GM21786 (cell line): ENCODE results near the gene BRD9.
A peak's percentile ranks its signal among the peaks of the same experiment; 100 is the strongest.
"Not testable (repeated sequence)": the region's sequence is repeated elsewhere in the genome, so short reads cannot be mapped to it uniquely, and the experiment has no call there.

ENCODE experiments used
- ATAC-seq: cut with Tn5 transposase; IDR thresholded peaks from one replicate; pipeline ENCODE4 v1.9.1; 2021; ENCODE audit not compliant: unreplicated experiment

BRD9 gene

DNA sequence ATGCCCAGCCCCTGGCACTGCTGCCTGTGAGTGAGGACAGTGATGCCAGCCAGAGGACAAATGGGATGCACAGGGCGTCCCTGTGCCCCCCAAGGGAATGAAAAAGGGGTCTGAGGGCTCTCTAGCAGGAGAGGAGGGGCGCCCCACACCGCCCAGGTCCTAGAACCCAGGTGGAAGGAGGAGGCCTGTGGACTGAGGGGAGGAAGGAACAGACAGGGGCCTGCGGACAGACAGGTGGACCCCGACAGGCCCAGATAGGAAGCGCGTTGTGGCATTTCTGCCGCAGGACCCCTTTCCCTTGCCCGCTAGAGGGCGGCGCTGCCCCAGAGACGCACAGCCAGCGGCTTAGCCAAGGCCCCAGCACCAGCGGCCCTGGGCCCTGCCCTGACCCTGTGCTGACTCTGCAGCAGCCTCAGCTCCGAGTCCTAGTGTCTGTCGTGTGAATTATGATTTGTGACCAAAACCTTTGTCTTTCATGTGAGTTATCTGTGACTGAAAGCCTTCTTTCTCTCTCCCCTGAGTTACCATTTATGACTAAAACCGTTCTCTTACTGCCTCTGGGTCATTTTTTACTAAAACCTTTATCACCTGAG lies 30.8 kb upstream of the BRD9 start:
- ATAC-seq: peak; percentile 72

DNA sequence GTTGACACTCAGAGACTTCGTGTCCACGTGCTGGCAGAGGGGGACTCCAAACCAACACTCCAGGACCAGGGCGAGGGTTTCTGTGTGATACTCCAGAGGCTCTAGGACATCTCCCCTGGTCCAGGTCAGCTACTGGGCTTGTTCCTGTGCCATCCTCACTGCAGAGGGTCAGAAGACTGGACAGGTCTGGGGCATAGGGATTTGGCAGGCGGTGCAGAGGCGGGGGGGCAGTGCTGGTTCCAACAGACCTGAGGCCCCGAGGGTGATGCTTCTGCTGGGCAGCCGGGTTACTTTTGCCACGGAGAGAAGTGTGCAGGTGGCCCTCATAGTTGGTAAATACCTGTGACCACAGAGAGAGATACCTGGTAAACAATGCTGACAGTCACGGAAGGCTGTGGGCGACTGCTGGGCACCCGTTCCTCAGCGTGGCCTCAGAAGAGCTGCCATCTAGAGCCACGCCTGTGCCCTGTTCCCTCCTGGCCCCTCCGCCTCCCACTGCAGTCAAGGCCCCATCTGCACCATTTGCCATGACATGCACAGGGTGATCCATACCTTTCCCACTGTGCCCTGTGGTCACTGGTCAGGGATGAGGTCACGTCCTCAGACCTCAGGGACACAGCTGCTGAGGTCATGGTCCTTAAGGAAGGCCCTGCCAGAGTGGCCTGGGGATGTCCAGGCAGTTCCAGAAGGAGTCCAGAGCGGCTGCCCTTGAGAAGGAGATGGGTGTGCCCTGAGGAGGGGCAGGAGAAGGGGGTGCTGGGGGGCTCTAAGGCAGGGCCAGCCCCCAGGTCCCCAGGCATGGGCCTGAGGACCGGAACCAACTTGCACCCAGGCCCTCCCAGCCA lies 30.1 kb upstream of the BRD9 start:
- ATAC-seq: no peak

DNA sequence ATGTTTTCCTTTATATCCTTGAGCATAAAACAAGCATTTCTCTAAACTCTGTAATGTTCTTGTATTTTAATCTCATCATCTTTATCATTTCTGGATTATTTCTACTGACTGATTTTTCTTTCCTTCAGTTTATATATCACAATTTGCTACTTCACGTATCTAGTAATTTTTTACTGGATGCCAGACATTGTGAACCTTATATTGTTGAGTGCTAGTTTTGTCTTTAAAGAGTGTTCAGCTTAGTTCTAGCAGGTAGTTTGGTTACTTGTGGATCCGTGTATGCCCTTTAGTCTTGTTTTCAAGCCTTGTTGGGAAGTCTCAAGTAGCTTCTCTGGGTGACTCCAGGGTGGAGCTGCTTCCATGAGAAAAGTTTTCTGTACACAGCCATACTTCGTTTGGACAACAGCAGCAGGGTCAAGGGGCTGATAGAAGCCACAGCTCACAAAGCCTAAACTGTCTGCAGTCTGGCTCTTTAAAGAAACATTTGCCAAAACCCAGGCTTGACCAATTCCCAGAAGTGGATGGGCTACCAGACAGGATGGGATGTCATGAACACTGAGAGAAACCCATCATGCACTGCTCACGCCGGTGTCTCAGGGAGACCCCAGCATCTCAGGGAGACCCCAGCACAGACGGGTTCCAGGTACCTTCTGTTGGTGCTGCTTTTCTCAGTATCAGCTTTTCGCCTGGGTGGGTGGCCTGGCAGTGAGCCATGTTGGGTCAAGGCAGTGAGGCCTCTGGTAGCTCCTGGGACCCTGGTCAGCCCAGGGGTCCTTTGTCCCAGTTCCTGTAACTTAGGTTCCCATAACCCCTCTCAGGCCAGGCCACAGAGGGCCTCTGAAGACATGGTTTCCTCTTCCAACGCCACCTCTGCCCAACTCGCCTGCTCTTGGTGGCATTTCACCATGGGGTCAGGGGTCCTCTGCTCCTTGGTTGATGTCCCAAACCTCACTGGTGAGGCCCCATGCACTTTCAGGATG lies 29.1 kb upstream of the BRD9 start:
- ATAC-seq: no peak

DNA sequence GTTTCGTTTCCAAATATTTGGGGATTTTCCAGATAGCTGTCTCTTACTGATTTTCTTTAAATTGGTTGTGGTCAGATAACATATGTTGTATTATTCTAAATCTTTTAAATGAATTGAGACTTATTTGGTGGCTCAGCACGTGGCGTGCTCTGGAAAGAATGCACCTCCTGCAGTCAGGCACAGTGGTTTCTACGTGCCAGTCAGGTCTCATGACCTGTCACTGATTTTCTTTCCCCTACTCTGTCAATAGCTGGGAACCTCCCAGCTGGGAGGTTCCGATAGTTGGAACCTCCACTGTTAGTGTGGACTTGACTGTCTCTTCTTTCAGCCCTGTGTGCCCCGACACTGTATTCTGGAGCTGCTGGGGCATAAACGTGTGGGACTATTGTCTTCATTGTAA lies 27.7 kb upstream of the BRD9 start:
- no peak for ATAC-seq

DNA sequence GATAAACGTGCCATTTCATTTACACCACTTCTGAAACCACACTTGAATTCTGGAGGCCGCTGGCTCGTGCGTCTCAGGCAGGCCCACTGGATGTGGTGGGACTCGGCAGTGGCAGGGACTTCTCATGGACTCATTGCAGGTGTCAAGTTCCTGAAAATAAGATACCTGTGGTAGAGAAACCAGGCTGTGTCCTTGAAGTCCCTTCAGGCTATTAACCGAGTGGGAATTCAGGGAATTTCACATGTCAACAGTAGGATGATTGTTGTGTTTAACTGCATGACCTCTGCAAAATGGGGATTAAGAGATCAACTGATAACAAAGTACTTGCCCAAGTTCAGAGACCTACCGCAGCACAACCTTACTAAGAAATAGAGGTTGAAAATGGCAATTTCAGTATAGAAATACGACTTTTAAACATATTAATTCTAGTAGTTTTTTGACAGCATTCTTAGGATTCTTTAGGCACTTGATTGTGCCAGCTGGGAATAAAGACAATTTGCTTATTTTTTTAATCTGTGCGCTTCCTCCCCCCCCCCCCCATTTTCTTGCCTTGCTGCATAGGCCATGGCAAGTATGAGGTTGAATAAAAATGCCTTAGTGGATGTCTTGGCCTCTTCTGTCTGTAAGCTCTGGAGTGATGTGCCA lies 26.9 kb upstream of the BRD9 start:
- no peak for ATAC-seq

DNA sequence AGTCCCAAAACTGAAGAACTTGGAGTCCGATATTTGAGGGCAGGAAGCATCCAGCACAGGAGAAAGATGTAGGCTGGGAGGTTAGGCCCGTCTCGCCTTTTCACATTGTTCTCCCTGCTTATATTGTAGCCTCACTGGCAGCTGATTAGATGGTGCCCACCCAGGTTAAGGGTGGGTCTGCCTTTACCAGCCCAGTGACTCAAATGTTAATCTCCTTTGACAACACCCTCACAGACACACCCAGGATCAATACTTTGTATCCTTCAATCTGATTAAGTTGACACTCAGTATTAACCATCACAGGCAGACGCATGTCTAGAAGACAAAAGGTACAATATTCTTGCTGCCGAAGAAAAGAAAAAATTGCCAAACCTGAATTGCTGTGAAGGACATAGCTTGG lies 26.1 kb upstream of the BRD9 start:
- not testable (repeated sequence) for ATAC-seq

DNA sequence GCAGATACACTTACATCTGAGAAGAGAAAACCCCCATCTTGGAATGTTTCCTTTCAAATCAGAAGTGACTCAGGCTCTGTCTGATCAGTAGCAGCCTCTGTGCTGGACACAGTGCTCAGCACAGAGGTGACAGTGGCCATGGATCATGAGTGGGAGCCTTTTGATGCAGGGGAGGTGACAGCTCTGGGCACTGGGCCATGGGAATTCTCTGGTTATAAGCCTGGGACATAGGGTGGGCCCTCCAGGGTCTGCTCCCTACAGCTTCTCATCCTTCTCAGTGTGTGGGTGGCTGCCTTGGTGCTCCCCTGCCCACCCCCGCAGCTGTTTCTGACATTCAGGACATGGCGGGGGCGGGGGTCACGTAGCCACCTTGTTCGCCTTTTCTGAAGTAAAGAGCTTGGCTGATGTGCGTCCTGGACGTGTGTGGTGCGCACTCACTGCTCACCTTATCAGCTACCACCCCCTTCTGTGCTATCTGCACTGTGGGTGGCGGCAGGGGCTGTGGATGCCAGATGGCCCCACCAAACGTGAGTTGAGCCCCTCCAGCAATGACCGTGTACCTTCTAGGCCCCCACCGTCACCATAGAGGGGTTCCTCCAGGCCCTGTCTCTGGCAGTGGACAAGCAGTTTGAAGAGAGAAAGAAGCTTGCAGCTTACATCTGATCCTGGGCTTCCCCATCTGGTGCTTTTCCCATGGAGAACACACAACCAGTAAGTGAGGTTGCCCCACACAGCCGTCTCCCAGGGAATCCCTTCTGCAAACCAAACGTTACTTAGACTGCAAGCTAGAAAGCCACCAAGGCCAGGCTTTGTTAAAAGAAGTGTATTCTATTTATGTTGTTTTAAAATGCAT lies 24.1 kb upstream of the BRD9 start:
- ATAC-seq: no peak

DNA sequence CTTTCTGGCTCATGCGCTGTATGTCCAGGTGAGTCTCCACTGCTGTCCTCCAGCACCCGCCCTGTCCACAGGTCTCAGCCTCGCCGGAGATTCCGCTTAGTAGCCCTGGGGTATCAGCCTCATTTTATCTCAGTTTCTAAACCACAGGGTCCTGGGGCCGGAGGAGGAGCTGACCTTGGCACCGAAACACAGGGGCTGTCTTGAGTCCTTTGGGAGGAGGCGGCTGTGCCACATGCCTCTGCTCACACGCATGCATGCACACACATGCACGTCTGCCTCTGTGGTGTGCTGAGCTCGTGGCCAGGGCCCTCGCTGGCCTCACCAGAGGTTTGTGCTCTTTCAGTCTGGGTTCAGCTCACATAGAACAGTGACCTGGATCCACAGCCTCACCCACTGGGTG lies 23.3 kb upstream of the BRD9 start:
- no peak for ATAC-seq

DNA sequence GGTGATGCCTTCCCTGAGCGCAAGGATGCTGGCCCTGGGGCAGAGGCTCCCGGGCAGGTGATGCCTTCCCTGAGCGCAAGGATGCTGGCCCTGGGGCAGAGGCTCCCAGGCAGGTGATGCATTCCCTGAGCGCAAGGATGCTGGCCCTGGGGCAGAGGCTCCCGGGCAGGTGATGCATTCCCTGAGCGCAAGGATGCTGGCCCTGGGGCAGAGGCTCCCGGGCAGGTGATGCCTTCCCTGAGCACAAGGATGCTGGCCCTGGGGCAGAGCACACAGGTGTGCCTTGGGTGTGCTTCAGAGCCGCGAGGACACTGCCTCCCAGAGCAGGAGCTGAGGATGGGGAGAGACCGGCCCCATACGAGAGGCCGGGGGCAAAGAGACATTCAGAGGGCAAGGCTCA lies 22.7 kb upstream of the BRD9 start:
- ATAC-seq: not testable (repeated sequence)

DNA sequence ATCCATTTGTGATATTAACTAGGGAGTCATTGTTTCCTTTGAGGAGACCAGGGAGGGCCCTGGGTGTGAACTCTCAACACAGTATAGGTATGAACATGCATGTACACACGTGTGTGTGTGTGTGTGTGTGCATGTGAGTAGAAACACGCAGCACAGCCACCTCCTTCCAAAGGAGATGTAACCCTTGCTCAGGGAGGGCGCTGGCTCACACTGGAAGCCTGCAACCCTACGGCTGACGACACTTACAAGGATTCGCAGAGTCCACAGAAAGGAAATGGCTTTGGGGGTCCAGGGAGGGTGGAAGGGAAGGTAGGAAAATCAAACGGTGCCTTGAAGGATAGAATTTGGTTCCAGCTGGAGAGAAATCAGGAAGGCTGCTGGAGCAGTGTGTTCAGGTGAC lies 22.0 kb upstream of the BRD9 start:
- ATAC-seq: no peak

DNA sequence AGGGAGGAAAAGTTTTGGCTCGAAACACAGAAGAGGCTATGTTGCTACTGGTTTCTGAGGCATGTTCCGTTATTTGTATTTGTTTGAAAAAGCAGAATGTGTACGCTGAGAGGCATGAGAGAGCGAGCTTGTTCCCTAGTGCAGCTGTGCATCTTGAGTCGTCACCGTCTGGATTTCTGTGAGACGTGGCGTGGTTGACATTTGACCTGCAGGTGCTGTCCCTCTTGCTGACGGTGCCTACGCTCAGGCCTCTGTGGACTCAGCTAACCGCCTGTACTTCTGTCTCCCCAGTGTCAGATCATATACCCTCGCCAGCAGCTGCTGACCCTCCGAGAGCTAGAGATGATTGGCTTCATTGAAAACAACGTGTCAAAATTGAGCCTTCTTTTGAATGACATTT lies 21.6 kb upstream of the BRD9 start:
- ATAC-seq: no peak

DNA sequence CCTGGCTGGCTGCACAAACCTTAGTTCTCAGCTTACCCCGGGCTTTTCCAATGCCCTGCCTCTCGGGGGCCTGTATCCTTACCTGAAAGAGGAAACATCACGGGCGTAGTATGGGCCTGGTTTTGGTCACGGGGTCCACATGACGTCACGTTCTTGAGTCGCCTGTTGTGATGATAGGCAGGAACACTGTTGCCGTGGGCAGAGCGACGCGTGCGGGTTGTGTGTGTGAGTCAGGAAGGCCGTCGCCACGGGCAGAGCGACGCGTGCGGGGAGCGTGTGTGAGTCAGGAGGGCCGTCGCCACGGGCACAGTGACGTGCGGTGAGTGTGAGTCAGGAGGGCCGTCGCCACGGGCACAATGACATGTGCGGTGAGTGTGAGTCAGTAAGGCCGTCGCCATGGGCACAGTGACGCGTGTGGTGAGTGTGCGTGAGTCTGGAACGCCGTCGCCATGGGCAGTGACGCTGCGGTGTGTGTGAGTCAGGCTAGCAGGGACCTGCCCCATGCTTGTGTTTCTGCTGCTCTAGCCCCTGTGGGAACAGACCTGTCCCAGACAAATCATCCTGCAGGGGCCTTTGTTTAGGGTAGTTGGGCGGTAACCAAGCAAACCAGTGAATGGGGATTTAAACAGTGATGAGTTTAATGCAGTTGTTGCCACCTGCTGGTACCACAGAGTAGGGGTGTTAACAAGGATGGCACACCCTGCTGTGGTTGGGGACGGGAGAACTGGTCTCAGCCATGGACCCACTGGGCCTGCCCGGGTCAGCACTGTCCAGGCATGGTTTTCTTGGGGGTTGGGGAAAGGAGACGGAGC lies 19.9 kb upstream of the BRD9 start:
- no peak for ATAC-seq

DNA sequence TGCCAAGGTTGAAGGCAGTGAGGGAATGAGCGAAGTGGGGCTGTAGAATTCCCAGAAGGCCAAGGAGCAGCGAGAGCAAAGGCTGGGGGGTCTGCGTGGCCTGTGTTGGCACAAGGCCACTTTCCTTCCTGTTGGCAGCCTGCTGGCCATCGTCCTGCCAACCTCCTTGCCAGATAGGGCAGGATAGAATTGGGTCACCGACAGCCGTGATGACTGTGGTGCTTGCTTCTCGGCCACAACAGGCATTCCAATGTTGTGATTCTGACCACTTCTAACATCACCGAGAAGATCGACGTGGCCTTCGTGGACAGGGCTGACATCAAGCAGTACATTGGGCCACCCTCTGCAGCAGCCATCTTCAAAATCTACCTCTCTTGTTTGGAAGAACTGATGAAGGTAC lies 19.0 kb upstream of the BRD9 start:
- ATAC-seq: no peak

DNA sequence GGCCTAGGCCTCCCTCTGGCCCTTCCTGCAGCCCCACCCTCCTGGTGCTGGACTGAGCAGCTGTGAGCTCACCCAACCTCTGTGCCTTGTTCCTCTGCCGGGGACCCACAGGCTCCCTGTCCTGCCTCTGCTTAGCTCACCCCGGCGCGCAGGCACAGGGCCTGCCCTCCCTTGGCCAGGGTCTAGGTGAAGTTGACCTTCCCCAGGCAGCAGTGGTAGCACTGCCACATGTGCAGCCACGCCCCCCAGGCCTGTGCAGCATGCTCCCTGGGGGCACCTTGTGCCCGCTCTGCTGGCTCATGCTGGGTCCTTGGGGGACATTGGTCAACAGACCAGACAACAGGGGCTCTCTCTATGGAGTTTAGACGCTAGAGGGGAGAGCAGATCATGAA lies 18.2 kb upstream of the BRD9 start:
- ATAC-seq: no peak

DNA sequence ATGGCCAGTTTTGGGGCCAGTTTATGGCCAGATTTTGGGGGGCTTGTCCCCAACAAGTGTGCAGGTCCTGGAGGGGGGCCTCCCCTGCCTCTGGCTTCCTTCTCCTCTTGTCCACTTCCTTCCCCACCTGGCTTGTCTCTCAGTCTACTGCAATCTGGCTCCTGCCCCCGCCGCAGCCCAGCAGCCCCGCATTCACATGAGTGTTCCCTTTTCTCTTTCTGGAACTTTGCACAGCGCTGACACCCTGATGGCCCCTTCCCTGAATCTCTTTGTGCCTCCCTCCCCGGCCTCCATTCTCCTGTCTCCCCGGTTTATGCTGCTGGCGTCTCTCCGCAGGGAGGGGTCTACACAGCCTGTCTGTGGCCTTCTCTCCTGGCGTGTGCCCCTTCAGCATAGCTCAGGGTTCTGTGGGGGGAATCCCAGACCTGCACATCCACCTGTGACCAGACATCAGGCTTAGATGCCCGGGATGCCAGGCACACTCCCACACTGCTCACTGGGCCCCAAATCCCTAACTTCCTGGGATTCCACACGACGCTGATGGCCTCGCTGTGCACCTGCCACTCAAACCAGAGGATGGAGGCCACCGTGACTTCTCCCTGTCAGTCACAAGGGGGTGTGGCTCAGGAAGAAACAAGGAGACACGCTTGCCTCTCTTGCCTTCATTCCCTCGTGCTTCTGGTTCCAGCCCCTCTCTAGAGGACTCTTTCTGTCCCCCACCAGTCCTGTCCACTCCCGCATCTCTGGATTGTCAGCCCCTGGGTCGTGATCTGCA lies 17.6 kb upstream of the BRD9 start:
- no peak for ATAC-seq

DNA sequence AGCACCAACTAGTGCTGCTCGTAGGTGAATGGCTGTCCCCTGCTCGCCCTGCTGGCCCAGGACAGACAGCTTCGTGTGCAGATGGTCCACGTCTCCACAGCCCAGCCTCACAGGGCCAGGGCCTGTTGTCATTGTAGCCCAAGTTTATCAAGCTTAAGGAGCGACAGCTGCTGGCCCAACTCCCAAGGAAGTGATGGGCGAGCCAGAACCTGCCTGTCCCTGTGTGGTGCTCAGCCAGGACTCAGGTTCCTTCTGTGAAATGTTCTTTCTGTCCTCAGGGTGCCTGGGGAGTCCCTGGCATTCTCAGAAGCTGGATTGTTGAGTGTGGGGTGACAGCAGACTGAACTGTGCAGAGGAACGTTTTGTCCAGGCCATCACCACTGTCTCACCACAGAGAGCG lies 16.5 kb upstream of the BRD9 start:
- no peak for ATAC-seq

DNA sequence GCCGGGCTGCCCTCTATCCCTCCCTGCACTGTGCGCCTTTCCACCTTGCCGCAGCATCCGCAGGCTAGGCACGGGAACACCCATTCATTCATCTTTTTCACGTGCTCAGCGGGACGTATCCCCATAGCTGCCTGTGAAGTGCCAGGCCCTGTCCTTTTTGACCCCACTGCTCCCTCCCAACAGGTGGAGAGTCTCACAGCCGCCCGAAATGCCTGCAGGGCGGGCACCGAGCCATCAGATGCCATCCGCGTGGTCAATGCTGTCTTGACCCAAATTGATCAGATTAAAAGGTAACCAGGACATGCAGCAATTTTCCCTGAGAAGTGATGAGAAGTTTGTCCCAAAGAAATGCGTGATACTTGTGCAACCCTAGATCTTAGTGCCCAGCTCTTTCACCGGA lies 15.6 kb upstream of the BRD9 start:
- ATAC-seq: no peak

DNA sequence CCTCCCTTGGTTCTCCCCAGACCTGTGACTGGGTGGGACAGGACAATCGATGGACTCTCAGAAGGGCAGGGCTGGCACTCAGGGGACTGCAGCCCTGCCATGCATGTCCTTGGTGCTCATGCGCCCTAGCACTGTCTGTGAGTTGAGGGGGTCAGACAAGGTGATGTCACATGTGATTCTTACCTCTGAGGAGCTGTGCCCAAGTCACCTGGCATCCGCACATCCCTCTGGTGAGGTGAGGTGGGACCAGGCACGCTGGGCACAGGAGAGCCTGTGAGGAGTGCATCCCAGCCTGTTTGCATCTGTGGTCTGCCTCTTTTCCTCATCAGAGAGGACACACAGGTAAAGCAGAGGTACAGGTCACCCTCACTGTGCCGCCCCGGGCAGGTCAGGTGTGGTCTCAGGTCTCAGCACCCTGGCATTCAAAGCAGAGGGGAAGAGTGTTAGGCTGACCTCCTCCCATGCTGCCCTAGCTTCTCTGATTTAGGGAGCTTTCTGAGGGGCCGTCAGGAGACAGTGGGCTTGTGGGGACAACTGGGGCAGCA lies 14.8 kb upstream of the BRD9 start:
- no peak for ATAC-seq
